Fibroblast of villous mesenchyme (primary cell): ENCODE results near the gene SEMA4A. TPM values are rescaled to one million over a fixed set of nuclear protein-coding genes. Genes with fewer than 3 reads are reported as not detected.
"Not testable (repeated sequence)": the region's sequence is repeated elsewhere in the genome, so short reads cannot be mapped to it uniquely, and the experiment has no call there.

Experiments
- DNase-seq: peaks from one replicate; pipeline ENCODE4 v3.0.0-alpha.2; 2010; ENCODE audit warnings: low read depth
- H3K4me3 ChIP-seq: 2 replicates; pipeline ENCODE4 v1.5.1; 2011; ENCODE audit warnings: low read depth, mild to moderate bottlenecking, low read length
- CTCF ChIP-seq: IDR thresholded peaks from 2 replicates; pipeline ENCODE4 v1.5.1; 2012; ENCODE audit warnings: low read depth, mild to moderate bottlenecking, low read length; ENCODE audit not compliant: insufficient read depth
- total RNA-seq: library from RNA; depleted of rRNA; stranded (reverse); fragments of >200 nt; gene quantifications from 2 replicates; pipeline ENCODE4 v1.2.3, GENCODE V29; 2012

SEMA4A gene
- total RNA-seq, 1 donor, result 0.43 TPM

GRCh38 chr1:156212833-156213643, 59.7 kb downstream of the SEMA4A start, which contains the start of gene PMF1:
Gene PMF1, plus strand, starts transcription at chr1:156213007. Its CDS starts 9 bp downstream, at chr1:156213016.
- peak; percentile 97 for DNase-seq
- peak within 1 kb of the TSS; percentile 95 for H3K4me3 ChIP-seq
- no peak for TF ChIP-seq CTCF

DNA sequence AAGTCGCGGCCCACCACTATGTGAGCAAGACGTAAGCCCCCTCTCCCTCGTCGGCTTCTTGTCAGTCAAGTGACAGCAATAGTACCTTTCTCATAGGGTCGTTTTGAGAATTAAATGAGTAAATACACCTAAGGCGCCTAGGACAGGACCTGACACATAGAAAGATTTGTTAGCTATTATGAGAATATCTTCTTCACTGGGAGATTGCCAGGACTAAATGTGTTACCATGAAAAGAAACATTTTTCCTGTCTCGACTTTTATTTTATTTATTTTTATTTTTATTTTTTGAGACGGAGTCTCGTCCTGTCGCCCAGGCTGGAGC, 60.2 kb downstream of the SEMA4A start:
- no peak for TF ChIP-seq CTCF
- no peak for DNase-seq
- H3K4me3 ChIP-seq, result peak overlapping the region; percentile 95

DNA sequence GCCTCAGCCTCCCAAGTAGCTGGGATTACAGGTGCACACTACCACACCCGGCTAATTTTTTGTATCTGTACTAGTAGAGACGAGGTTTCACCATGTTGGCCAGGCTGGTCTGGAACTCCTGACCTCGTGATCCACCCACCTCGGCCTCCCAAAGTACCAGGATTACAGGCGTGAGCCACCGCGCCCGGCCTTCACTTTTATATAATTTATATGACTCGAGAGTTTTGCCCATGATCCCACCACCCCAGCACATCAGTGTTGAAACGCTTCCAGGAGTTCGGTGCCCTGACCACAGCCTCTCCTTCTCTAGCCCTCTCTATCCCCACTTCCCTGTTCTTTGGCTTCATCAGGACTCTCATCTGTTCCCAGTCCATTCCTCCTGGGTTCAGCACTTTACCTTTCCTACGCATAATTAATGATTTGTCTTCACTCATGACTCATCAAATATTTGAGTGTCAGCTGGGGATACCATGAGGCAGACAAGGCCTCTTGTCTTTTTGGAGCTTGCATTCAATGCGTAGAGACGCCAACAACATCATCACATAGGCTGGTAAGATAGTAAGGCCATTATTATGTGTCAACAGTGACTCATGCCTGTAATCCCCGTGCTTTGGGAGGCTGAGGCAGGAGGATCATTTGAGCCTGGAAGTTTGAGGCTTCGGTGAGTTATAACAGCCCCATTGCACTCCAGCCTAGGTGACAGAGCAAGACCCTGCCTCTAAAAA, 60.8 kb downstream of the SEMA4A start:
- no peak for DNase-seq
- H3K4me3 ChIP-seq, result peak overlapping the region; percentile 95
- TF ChIP-seq CTCF, result no peak

DNA sequence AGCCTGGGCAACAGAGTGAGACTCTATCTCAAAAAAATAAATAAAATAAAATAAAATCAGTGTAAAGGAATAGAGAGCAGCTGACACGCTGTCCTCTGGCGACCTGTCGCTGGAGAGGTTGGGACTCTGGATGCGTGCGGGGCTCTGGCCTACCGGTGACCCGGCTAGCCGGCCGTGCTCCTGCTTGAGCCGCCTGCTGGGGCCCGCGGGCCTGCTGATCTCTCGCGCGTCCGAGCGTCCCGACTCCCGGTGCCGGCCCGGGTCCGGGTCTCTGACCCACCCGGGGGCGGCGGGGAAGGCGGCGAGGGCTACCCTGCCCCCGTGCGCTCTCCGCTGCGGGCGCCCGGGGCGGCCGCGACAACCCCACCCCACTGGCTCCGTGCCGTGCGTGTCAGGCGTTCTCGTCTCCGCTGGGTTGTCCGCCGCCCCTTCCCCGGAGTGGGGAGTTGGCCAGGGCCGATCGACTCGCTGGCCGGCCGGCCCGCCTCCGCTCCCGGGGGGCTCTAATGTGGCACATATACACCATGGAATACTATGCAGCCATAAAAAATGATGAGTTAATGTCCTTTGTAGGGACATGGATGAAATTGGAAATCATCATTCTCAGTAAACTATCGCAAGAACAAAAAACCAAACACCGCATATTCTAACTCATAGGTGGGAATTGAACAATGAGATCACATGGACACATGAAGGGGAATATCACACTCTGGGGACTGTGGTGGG, 63.1 kb downstream of the SEMA4A start:
- not testable (repeated sequence) for H3K4me3 ChIP-seq, DNase-seq

DNA sequence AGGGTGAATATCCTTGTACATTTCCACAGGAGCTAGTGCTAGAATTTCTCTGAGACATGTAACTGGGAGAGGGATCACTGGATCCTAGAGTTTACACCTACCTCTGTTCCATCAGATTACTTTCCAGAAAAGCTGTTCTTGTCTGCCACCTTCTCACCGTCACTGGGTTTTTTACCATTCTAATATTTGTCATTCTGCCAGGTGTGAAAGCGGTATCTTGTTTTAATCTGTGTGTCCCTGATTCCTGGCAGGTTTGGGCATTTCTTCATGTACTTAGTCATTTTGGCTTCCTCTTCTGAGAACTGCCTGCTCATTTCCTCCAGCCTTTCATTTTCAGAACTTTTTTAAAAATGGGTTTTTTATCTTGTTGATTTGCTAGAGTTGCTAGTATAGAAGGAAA, 64.5 kb downstream of the SEMA4A start:
- no peak for DNase-seq
- no peak overlapping the region for H3K4me3 ChIP-seq
- no peak for TF ChIP-seq CTCF

DNA sequence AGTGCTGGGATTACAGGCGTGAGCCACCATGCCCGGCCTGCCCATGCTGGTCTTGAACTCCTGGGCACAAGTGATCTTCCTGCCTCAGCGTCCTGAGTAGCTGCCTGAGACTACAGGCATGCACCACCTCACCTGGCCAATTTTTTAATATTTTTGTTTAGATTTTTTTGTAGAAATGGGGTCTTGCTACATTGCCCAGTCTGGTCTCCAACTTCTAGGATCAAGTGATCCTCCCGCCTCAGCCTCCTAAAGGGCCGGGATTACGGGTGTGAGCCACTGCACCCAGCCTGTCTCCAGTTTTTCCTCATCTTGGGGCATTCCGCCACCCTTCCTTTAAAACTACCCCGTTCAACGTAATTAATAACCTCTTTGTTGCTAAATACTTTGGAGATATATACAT, 66.8 kb downstream of the SEMA4A start:
- TF ChIP-seq CTCF, result no peak
- no peak for DNase-seq

More for the DNA sequence above, 66.8 kb downstream of the SEMA4A start:
- H3K4me3 ChIP-seq, result no peak overlapping the region
